ENCODE data around the gene SECTM1.

- TF ChIP-seq CTCF (conservative IDR thresholded peaks at IDR 0.05 in 1 of 2, IDR thresholded peaks at IDR 0.05 in 1 of 2; ENCODE audit: extremely low read depth in 1 of 2, insufficient read depth in 1 of 2, low read depth in 1 of 2, low read length in 2 of 2): no peak
- TF ChIP-seq EZH2 (IDR thresholded peaks at IDR 0.05; ENCODE audit: borderline replicate concordance, low read length): no peak
These were observed 31.5 kb downstream of the SECTM1 start for GRCh38 chr17:82301916-82302567.

Data from mammary epithelial cell (primary cell).